Heart left ventricle (tissue), 13 donors: Measurements from ENCODE around the gene SLC35D3.

Experiments used
- CTCF ChIP-seq, 12 donors: fragments of 200-600 bp; sonication (generic) in 4 of 12; IDR thresholded peaks; one replicate each; pipeline versions ENCODE4 v1.5.0 to v1.8.0; 2018 to 2022; ENCODE audit warnings: antibody characterized with exemption in 12 of 12, mild to moderate bottlenecking in 5 of 12
- POLR2A ChIP-seq, 2 donors: fragments of 450-650 bp; IDR thresholded peaks; one replicate each; pipeline ENCODE4 v1.6.1; 2017; ENCODE audit warnings: antibody characterized with exemption in 2 of 2, mild to moderate bottlenecking in 2 of 2, moderate library complexity in 2 of 2
- donor health status: ischemic (EF 13 %, LVEDD 7.1; RV severe dilation, severe dysfunction).
- donor health status: DM: no; HTN: yes; CAD: no.
- donor health status: DM: no; HTN: no; CAD: no.
- donor health status: ischemic (EF 25% LVEDD 6.9; RV normal size, moderate dysfunction).
- donor health status: ischemic (EF 25% LVEDD 5.7; RV mildly dilated, moderate dysfunction).
- donor health status: ischemic (EF 35%, LVEDD 5.7; RV mildly dilated, moderate dysfunction).
- donor health status: nonischemic (EF 11% LVEDD 7.7; RV severe dilation, severe dysfunction).
- donor health status: DM: yes; HTN: yes; CAD: no.
- donor health status: PGD.
- donor health status: ischemic (EF 29% LVEDD 5.4; RV normal size, mild dysfunction).
- donor health status: nonischemic (EF 23%, LVEDD 6.1; RV moderate dilation, normal function).

- TF ChIP-seq CTCF (IDR thresholded peaks at IDR 0.05) (no peak), POLR2A (IDR thresholded peaks at IDR 0.05) (no peak)
Measured at GRCh38 chr6:136945072-136945471, 23.0 kb downstream of the SLC35D3 start.
